Embryonic facial prominence (tissue), 1 donor: ENCODE results near the gene NOSIP.

Experiments
- DNase-seq: peaks from one replicate; pipeline ENCODE4 v3.0.0-alpha.2; 2016; ENCODE audit errors: extremely low spot score

The NOSIP gene

GRCh38 chr19:49546825-49547565, 33.4 kb downstream of the NOSIP start:
- peak; percentile 86 for DNase-seq

GRCh38 chr19:49544154-49544553, 36.2 kb downstream of the NOSIP start:
- no peak for DNase-seq

GRCh38 chr19:49543032-49543431, 37.3 kb downstream of the NOSIP start:
- no peak for DNase-seq

GRCh38 chr19:49542446-49542845, 37.9 kb downstream of the NOSIP start:
- no peak for DNase-seq

- DNase-seq: no peak
Observed at GRCh38 chr19:49541914-49542313, 38.4 kb downstream of the NOSIP start.

- no peak for DNase-seq
Observed at GRCh38 chr19:49539192-49539952, 41.0 kb downstream of the NOSIP start.

GRCh38 chr19:49538643-49539042, 41.7 kb downstream of the NOSIP start:
- DNase-seq: no peak

GRCh38 chr19:49536921-49537462, 43.4 kb downstream of the NOSIP start:
- DNase-seq: no peak

GRCh38 chr19:49534632-49535385, 45.5 kb downstream of the NOSIP start:
- no peak for DNase-seq

- no peak for DNase-seq
Observed at GRCh38 chr19:49533551-49534488, 46.5 kb downstream of the NOSIP start.

- no peak for DNase-seq
Observed at GRCh38 chr19:49530708-49531107, 49.6 kb downstream of the NOSIP start.

GRCh38 chr19:49528211-49528771, 52.1 kb downstream of the NOSIP start:
- DNase-seq: no peak

GRCh38 chr19:49524812-49525455, 55.4 kb downstream of the NOSIP start:
- DNase-seq: no peak

GRCh38 chr19:49520705-49521319, 59.5 kb downstream of the NOSIP start:
- no peak for DNase-seq

GRCh38 chr19:49518033-49518432, 62.3 kb downstream of the NOSIP start:
- no peak for DNase-seq

- DNase-seq: no peak
Observed at GRCh38 chr19:49515767-49516166, 64.6 kb downstream of the NOSIP start.

GRCh38 chr19:49514151-49514550, 66.2 kb downstream of the NOSIP start:
- DNase-seq: no peak

GRCh38 chr19:49513746-49514118, 66.6 kb downstream of the NOSIP start:
- DNase-seq: no peak

GRCh38 chr19:49512970-49513745, 67.2 kb downstream of the NOSIP start:
- DNase-seq: no peak
